ENCODE data around the gene MT3.
"Not testable (repeated sequence)": the region's sequence is repeated elsewhere in the genome, so short reads cannot be mapped to it uniquely, and the experiment has no call there.

The MT3 gene

DNA sequence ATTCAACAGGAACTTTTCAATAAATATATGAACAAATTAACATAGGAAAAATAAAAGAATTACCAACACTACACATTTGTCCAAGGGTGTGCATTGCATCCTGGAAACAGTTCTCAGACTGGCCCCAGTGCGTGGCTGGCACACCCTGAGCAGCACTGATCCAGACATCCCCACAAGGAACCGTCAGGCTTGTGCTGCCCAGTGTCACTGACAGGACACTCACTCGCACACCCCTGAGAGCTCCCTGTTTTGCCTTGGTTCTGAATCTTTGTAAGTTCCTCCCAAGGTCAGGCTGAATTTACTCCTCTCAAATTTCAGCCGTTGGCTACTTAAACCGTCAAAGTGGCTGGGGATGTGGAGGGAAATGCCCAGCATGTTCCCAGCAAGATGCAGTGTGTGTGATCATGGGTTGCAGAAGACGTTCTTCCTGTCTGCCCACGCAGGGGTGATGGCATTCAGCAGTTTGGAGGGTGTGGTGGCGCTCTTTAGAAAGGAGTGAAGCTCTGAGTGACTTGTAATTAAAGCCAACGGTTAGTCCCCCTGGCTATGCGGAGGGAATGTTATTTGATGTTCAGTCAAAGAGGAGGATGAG is 20.8 kb downstream of the MT3 start:
- peak; percentile 43 for DNase-seq (ENCODE audit: low spot score)

DNA sequence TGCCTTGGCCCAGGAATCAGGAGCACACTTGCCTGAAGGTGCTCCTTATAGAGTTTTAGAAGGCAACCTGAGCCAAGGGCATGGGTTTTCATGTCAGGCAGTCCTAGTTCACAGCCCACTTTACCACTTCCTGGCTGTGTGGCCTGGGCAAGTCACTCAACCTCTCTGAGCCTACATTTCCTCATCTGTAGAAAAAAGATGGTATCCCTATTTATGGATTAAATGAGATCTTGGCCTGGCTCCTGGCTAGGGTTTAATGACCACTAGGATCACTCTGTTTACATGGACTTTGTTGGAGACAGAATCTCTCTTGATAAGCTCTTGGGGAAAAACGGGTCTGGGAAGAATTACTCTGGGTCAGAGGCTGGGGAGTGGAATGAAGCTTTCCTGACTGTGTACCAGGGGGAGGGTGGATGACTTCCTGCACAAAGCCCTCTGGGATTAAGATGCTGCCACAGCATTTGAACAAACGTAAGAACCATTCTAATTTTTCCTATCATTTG is 21.3 kb downstream of the MT3 start:
- DNase-seq (ENCODE audit: low spot score) = no peak

DNA sequence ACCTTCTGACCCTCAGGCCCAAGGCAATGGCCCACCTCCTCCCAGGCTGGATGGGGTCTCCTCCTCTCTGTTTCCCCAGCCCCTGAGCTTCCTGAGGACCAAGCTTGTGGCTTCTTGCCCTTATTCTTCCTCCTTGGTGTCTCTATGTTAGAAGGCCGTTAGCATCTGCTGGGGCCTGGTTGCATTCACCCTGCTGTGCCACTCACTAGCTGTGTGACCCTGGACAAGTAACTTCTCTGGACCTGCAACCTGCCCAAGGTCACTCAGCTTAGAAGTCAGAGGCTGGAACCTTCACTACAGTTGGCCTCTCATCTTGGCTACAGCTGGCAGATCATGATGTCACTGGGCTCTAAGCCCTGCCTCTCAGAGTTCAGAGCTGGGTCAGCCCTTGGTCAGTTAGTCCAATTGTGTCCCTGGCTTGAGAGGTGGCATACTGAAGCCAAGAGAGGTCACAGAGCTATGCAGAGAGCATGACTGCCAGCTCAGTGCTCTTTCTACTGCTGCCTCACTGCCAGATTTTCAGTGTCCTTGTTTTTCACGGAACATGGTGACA is 22.0 kb downstream of the MT3 start:
- DNase-seq (ENCODE audit: low spot score) = no peak

DNA sequence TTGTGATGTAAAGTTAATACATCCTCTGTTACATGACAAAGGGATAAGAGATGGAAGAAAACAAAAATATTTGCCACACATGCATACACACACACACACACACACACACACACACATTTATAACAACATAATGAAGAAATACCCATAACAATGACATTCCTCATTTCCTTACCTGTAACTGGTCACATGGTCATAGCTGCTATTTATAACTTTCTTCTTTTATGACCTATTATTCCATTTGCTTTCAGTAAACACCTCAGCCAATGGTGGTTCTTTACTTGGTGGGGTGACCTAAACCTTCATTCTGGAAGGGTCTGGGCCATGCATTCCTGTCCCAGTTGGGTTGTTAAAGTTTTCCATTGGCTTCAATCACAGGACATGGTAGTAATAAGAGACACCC is 24.4 kb downstream of the MT3 start:
- no peak for DNase-seq (ENCODE audit: low spot score)

DNA sequence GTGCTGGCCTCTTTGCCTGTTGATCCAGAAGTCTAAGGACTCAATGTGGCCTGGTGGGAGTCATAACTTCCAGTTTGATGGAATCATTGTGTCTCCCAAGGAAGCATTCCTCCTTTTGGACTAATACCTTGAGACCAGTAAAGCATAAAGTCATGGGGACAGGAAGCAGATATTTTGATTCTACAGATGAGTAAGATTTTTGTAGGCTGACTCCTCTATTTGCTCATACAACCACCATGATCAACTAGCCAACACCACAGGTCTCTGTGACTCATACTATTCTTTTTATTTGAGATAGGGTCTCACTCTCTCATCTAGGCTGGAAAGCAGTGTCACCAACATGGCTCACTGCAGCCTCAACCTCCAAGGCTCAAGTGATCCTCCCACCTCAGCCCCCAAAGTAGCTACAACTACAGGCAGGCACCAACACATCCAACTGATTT is 25.2 kb downstream of the MT3 start:
- no peak for DNase-seq (ENCODE audit: low spot score)

DNA sequence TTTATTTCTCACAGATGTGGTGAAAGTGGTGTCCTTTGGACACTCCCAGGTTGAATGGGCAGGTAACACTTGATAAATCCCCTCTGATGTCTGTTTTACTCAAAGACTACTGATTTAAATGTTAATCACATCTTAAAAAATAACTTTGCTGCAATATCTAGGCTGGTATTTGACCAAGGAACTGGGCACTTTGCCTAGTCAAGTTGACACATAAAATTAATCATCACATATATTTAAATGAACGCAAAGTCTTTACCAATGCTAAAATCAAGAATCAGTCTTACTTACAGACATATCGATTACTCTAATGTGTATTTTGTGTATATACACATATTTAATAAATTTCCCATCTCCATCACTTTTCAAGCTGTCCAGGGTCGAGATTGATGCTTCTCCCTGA is 26.0 kb downstream of the MT3 start:
- DNase-seq (ENCODE audit: low spot score) = no peak

DNA sequence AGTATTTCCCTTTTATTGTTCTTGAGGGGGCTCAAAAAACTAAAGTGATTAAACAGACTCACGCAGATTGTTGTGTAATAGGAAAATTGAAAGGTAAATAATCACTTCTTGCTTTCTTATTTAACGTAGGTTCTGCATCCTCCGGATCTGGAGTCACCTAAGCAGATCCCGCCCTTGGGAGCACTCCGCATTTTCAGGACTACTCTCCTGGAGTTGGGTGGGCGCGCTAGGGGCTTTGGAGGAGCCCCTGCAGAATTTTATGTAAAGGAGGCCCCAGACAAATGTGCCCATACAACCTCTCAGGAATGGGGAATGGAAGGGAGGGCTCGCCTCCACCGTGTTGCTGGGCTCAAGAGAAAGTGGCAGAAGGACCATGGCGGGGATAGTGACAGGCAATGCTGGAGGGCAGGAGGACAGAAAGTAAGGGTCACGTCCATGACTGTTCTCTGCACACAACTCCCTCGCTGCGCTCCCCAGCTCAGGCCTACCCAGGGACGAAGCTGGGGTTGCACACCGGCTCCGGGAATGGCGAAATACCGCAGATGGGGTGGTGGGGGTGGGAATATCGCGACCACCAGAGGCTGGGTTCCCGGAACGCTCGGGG is 27.4 kb downstream of the MT3 start:
- DNase-seq (ENCODE audit: low spot score) = no peak

DNA sequence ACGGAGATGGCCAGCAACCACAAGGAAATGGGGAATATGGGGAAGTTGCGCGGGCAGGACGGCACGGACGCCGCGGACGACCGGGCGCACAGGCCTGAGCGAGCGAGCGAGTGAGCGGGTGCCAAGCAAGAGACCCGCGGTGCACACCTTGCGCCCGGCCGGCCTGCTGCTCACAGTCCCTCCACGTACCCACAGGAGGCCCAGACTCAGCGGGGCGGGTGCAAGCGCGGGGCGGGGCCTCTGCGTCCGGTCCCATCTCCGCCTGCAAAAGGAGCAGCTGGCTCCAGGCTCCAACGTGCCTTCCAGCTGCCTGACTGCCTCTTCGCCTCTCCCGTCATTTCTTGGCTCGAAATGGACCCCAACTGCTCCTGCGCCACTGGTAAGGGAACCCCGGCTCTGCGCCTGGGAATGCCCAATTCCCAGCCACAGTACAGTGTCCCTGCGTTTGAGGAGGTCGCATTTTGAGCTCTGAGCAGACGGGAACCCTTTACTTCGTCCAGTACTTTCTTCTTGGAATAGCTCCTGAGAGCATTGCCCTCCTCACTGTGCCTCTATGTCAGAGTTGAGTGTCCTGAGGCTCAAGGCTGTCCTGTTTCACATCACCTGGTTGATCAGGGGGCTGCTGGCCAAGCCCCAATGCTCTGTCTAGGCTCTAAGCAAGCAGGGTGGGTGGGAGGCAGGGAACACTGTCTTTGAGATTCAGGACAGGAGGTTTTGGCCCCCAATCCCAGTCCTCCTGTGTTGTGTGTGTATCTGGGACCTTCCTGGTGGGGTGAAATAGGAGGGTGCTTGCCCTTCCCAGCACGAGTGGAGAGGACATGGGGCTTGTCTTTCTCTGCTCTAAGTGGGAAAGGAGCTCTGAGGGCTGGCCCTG is 28.1 kb downstream of the MT3 start:
- DNase-seq (ENCODE audit: low spot score) = no peak

DNA sequence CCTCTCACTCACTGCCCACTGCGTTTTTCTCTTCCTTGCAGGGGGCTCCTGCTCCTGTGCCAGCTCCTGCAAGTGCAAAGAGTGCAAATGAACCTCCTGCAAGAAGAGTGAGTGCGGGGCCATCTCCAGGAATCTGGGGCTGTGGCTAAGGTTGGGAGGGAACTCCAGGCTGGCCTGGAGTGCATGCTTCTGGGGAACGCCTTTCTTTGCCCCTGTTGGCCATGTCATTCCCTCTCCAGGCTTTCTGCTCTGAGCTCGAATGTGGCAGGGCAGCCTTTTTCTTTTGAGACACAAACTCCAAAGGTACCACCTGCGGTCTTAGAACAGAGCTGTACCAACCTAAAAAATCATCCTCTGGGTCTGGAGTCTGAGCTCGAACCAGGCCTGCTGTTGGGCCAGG is 28.8 kb downstream of the MT3 start:
- no peak for DNase-seq (ENCODE audit: low spot score)

DNA sequence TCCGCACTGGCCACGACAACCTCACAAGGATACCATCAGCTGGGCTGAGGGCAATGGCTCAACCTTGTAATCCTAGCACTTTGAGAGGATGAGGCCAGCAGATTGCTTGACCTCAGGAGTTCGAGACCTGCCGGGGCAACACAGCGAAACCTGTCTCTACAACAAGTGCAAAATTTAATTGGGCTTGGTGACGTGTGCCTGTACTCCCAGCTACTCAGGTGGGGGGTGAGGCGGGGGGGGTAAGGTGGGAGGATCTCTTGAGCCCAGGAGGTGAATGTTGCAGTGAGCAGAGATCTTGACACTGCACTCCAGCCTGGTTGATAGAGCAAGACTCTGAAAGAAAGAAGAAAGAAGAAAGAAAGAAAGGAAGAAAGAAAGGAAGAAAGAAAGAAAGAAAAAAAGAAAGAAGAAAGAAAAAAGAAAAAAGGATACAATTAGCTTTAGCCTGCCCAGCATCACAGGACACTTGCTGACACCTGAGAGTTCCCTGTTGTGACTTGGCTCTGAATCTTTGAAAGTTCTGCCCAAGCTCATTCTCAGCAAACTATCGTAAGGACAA is 31.1 kb downstream of the MT3 start:
- DNase-seq (ENCODE audit: low spot score) = no peak

DNA sequence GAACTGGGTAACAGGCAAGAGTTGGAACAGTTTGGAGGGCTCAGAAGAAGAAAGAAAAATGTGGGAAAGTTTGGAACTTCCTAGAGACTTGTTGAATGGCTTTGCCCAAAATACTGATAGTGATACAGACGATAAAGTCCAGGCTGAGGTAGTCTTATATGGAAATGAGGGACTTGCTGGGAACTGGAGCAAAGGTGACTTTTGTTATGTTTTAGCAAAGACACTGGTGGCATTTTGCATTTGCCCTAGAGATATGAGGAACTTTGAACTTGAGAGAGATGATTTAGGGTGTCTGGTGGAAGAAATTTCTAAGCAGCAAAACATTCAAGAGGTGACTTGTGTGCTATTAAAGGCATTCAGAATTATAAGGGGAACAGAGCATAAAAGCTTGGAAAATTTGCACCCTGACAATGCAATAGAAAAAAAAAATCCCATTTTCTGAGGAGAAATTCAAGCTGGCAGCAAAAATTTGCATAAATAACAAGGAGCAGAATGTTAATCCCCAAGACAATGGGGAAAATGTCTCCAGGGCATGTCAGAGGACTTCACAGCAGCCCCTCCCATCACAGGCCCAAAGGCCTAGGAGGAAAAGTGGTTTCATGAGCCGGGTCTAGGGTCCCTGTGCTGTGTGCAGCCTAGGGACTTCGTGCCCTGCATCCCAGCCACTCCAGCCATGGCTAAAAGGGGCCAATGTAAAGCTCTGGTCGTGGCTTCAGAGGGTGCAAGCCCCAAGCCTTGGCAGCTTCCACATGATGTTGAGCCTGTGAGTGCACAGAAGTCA is 32.5 kb downstream of the MT3 start:
- not testable (repeated sequence) for DNase-seq (ENCODE audit: low spot score)

DNA sequence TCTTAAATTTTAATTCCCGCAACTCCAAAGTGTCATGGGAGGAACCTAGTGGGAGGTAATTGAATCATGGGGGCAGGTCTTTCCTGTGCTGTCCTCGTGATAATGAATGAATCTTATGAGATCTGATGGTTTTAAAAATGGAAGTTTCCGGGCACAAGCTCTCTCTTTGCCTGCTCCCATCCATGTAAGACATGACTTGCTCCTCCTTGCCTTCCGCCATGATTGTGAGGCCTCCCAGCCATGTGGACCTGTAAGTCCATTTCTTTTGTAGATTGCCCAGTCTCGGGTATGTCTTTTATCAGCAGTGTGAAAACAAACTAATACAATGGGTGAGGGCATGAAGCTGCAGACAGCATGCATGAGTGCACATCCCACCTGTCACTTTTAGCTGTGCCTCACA is 33.9 kb downstream of the MT3 start:
- not testable (repeated sequence) for DNase-seq (ENCODE audit: low spot score)

DNA sequence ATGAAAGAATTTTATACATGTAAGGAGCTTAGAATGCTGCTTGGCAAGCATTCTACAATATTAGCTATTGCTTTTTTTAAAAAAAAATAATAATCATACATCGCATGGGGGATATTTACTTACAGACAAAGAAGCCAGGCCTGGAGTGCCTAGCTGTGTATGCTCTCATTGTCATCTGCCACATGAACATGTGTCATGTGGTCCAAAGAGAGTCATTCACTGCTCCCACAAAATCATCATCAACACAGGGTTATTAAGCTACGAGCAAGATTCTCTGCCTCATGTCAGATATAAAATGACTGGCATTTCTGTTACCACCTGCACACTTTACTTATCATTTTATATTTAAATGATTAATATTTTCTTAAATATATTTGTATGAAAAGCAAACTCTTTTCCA is 34.3 kb downstream of the MT3 start:
- DNase-seq (ENCODE audit: low spot score) = no peak

DNA sequence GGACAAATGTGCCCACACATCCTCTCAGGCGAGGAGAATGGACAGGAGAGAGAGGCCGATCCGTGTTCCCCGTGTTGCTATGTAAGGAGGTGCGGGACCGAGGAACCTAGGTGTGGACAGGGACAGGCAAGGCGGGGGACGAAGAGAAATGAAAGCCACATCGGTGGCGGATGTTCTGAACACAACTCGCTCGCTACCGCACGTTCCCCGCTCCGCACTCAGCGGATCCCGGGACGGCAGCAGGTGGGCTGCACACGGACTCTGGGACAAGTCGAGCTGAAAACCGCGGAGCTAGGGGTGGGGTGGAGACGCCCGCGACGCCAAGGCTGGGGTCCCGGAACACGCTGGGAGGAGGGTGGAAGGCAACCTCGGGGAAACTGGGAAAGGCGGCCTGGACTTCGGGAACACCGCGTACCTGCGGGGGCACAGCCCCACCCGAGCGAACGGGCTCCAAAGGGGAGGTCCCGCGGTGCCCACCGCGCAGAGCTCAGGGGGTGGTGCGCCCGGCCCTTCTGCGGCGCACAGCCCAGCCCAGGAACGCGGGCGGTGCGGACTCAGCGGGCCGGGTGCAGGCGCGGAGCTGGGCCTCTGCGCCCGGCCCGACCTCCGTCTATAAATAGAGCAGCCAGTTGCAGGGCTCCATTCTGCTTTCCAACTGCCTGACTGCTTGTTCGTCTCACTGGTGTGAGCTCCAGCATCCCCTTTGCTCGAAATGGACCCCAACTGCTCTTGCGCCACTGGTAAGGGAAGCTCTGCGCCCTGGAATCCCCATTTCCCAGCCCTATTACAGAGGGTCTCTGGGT is 36.0 kb downstream of the MT3 start, which contains the start of gene MT1E:
Gene MT1E (plus strand): TSS at position 642 of the 803 bp plus-strand sequence. CDS start 71 bp downstream, at position 713.
- DNase-seq (ENCODE audit: low spot score) = no peak

DNA sequence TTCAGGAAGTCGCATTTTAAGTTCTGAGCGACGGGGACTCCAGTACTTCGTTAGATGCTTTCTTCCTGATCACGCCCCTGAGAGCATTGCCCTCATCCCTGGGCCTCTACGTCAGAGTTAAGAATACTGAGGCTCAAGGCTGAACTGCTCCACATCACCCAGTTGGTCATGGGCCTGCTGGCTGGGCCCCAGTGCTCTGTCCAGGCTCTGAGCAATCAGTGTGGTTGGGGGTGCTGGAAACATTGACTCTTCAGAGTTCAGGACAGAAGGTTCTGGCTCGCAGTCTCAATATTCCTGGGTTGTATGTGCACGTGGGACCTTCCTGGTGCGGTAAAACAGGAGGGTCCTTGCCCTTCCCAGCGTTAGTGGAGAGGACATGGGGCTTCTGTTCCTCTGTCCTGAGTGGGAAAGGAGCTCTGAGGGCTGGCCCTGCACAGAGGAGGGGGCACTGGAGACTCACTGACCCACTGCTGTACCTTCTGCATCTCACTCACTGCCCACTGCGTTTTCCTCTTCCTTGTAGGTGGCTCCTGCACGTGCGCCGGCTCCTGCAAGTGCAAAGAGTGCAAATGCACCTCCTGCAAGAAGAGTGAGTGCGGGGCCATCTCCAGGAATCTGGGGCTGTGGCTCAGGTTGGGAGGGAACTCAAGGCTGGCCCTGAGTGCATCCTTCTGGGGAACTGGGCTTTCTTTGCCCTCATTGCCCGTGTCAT is 36.8 kb downstream of the MT3 start:
- no peak for DNase-seq (ENCODE audit: low spot score)

DNA sequence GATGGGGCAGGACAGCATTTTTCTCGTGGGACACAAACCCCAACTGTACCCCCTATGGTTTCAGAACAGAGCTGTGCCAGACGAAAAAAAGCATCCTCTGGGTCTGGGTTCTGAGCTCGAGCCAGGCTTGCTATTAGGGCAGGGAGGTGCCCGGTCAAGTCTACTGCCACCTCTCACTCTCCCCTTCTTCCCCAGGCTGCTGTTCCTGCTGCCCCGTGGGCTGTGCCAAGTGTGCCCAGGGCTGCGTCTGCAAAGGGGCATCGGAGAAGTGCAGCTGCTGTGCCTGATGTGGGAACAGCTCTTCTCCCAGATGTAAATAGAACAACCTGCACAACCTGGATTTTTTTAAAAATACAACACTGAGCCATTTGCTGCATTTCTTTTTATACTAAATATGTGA is 37.4 kb downstream of the MT3 start:
- DNase-seq (ENCODE audit: low spot score) = no peak

DNA sequence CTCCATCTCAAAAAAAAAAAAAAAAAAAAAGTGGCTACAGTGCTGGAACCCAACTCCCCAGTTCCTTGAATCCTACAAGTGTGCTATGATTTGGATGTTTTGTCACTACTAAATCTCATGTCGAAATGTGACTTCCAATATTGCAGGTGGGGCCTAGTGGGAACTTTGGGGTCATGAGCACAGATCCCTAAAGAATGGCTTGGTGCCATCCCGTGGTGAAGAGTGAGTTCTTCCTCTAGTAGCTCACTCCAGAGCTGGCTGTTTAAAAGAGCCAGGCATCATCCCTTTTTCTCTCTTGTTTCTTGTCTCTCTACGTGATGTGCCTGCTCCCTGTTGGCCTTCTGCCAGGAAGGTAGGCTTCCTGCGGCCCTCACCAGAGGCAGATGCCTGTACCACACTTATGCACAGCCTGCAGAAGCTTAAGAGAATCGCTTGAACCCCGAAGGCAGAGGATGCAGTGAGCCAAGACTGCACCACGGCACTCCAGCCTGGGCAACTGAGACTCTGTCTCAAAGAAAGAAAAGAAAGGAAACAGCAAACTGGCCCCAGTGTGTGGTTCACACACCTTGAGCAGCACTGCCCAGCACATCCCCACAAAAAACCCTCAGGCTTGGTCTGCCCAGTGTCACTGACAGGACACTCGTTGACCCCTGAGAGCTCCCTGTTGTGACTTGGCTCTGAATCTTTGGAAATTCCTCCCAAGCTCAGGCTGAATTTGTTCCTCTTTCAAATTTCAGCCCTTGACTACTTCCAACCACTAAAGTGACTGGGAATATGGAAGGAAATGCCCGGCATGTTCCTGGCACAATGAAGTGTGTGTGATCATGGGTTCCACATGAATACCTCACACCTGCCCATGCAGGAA is 39.4 kb downstream of the MT3 start:
- no peak for DNase-seq (ENCODE audit: low spot score)

DNA sequence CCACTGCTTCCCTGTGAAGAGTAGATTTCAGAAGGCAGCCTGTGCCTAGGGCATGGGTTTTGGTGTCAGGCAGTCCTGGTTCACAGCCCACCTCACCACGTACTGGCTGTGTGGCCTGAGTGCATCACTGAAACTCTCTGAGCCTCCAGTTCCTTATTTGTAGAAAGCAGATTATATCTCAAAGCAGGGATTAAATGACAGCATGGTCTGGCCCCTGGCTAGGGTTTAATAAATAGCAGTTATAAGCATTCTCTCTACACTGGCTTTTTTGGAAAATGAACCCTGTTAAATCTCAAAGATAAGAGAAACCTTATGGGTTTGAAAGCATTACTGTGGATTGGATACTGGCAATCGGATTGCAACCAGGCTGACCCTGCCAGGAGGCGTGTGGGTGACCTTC is 40.2 kb downstream of the MT3 start:
- DNase-seq (ENCODE audit: low spot score) = no peak

DNA sequence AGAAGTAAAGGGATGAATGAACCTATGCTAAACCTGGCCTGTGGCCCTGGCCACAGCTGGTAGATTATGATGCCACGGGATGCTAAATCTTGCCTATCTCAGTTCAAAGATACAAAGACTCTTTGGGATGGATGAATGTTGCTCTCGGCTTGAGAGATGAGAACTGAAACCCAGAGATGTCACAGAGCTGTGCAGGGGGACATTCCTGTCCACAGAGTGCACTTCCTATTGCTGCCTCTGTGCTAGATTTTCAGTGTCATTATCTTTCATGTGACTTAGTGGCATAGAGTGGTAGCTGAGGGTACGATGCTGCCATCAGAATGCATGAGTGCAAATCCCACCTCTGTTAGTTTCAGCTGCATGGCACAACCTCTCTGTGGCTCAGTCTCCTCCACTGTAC is 40.8 kb downstream of the MT3 start:
- DNase-seq (ENCODE audit: low spot score) = peak; percentile 48

Data from NAMALWA (cell line).